ENCODE results near the gene WDR64.
"Not testable (repeated sequence)": the region's sequence is repeated elsewhere in the genome, so short reads cannot be mapped to it uniquely, and the experiment has no call there.

Gene WDR64

GRCh38 chr1:241658081-241658793 is 6.2 kb downstream of the WDR64 start:
- peak; percentile 72 for DNase-seq (ENCODE audit: low read depth)

GRCh38 chr1:241659016-241659415 is 6.9 kb downstream of the WDR64 start:
- DNase-seq (ENCODE audit: low read depth), result not testable (repeated sequence)

GRCh38 chr1:241660424-241660972 is 8.4 kb downstream of the WDR64 start:
- DNase-seq (ENCODE audit: low read depth), result no peak

- no peak for DNase-seq (ENCODE audit: low read depth)
Measured at GRCh38 chr1:241666419-241666818, 14.3 kb downstream of the WDR64 start.

GRCh38 chr1:241672301-241672700 is 20.2 kb downstream of the WDR64 start:
- no peak for DNase-seq (ENCODE audit: low read depth)

GRCh38 chr1:241674805-241675384 is 22.8 kb downstream of the WDR64 start:
- DNase-seq (ENCODE audit: low read depth), result no peak

GRCh38 chr1:241675983-241676382 is 23.9 kb downstream of the WDR64 start:
- DNase-seq (ENCODE audit: low read depth), result no peak

GRCh38 chr1:241677201-241677600 is 25.1 kb downstream of the WDR64 start:
- DNase-seq (ENCODE audit: low read depth), result no peak

- DNase-seq (ENCODE audit: low read depth), result no peak
Measured at GRCh38 chr1:241678536-241678935, 26.5 kb downstream of the WDR64 start.

GRCh38 chr1:241679404-241679803 is 27.3 kb downstream of the WDR64 start:
- no peak for DNase-seq (ENCODE audit: low read depth)

GRCh38 chr1:241679961-241680360 is 27.9 kb downstream of the WDR64 start:
- no peak for DNase-seq (ENCODE audit: low read depth)

- DNase-seq (ENCODE audit: low read depth), result not testable (repeated sequence)
Measured at GRCh38 chr1:241681861-241682448, 29.9 kb downstream of the WDR64 start.

- DNase-seq (ENCODE audit: low read depth), result no peak
Measured at GRCh38 chr1:241682921-241683320, 30.8 kb downstream of the WDR64 start.

GRCh38 chr1:241684108-241684507 is 32.0 kb downstream of the WDR64 start:
- no peak for DNase-seq (ENCODE audit: low read depth)

- peak; percentile 72 for DNase-seq (ENCODE audit: low read depth)
Measured at GRCh38 chr1:241688940-241689368, 36.9 kb downstream of the WDR64 start.

- DNase-seq (ENCODE audit: low read depth), result peak; percentile 82
Measured at GRCh38 chr1:241695246-241696171, 43.4 kb downstream of the WDR64 start.

- DNase-seq (ENCODE audit: low read depth), result no peak
Measured at GRCh38 chr1:241696172-241696814, 44.2 kb downstream of the WDR64 start.

- DNase-seq (ENCODE audit: low read depth), result no peak
Measured at GRCh38 chr1:241696815-241697639, 44.9 kb downstream of the WDR64 start.

- no peak for DNase-seq (ENCODE audit: low read depth)
Measured at GRCh38 chr1:241697640-241698018, 45.5 kb downstream of the WDR64 start.

- DNase-seq (ENCODE audit: low read depth), result no peak
Measured at GRCh38 chr1:241698177-241698576, 46.1 kb downstream of the WDR64 start.
